Pulmonary artery endothelial cell (primary cell): ENCODE data around the gene ZNF664. TPM values are rescaled to one million over a fixed set of nuclear protein-coding genes. Genes with fewer than 3 reads are reported as not detected.

Experiments used
- DNase-seq: peaks from one replicate; pipeline ENCODE4 v3.0.0-alpha.2; 2011; ENCODE audit warnings: low read depth, low spot score
- total RNA-seq: library from RNA; depleted of rRNA; stranded (reverse); fragments of >200 nt; gene quantifications from 2 replicates; pipeline ENCODE4 v1.2.3, GENCODE V29; 2014

Gene ZNF664
- total RNA-seq, 1 donor from 2014 or later = 55.9 TPM

- no peak for DNase-seq
These were observed 57.5 kb downstream of the ZNF664 start for GRCh38 chr12:124030510-124030909.

- no peak for DNase-seq
These were observed 58.0 kb downstream of the ZNF664 start for GRCh38 chr12:124031058-124031457.

DNA sequence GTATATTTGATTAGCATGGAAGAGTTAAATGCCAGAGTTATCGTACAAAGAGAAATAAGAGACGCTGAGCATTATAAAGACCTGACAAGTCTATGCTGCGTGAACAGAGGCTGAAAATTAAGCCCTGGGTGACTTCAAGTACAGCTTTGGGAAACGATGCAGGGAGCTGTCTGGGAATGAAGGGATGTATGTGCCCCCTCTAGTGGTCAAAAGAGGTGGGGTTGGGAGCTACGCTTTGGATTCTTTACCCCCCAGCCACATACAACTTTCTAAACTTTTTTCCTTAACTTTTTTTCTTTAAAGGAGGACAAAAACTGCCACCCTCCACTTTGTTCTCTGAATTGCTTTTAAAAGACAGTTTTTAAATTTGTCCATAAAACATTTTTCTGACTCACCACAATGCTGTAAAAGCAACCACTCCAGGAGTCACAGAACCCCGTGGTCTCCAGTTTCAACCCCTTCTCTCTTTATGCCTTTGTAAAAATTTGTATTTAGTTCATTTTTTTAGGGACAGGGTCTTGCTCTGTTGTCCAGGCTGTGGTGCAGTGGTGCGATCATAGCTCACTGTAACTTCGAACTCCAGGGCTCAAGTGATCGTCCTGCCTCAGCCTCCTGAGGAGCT, 59.4 kb downstream of the ZNF664 start:
- DNase-seq = peak; percentile 24

DNA sequence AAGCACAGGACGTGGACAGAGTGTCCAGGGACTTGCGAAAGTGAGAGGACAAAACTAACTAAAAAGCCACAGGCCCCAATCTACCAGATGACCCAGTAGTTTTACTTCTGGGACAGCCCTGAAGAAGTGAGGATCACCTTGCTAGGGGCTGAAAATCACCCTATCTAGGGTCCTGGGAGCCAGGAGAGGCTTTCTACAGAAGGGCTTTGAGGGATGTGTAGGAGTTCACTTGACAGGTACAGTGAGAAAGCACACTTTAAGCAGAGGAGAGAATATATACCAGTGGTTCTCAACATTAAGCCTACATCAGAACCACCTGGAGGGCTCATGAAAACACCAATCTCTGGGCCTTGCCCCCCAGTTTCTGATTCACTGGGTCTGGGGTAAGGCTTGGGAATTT, 60.8 kb downstream of the ZNF664 start:
- DNase-seq = no peak

GRCh38 chr12:124034297-124034696, 61.3 kb downstream of the ZNF664 start:
- no peak for DNase-seq

DNA sequence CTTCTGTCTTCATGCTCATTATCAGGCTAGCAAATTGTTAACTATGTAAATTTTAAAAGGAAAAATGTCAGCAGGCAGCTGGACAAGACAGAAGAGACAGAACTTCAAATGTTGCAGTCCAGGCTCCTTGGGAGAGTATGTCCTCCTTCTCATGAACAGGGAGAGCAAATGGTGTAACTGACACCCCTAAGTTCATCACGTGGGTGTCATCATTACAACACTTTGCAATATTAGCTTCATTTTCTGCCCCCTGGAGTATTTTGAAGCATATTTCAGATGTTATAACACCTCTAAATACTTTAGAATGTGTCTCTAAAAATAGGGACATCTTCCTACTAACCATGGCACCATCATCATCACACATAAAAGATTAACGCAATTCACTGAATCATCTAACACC, 62.1 kb downstream of the ZNF664 start:
- DNase-seq = no peak

DNA sequence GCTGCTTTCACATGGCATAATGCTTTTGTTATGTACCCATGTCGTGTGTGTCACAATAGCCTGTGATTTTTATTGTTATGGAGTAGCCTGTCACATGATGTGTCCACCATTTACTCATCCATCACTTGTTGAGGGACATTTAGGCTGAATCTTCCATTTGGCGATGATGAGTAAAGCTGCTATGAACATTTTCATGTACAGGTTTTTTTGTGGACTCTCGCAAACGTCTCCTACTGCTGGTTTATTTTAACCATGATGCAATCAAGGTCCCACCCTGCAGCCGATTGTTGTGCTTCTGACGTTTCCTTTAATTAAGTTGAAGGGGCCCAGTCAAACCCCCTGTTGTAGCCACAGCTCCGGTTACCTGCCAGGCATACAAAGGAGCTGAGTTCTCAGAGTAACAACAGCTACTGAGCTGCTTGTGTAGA, 63.2 kb downstream of the ZNF664 start:
- no peak for DNase-seq

- no peak for DNase-seq
These were observed 63.7 kb downstream of the ZNF664 start for GRCh38 chr12:124036657-124037109.

- DNase-seq = no peak
These were observed 64.3 kb downstream of the ZNF664 start for GRCh38 chr12:124037331-124037730.

DNA sequence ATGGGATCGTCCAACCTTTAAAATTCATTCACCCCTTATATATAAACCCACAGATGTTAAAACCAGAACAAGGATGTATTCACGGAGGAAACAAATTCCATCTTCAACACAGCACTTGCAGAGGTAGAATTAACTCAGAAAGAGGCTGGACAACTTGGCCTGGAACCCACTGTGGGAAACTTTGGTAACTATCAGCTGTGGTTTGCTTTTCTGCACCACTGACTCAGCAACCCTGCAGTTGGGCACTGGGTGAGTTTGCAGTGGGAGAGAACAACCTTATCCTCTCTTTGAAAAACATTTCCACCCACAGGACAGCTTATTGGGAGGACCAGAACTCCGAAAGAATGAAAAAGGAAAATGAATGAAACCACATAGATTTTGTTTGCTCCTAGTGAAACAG, 66.3 kb downstream of the ZNF664 start:
- no peak for DNase-seq

- peak; percentile 7 for DNase-seq
These were observed 67.3 kb downstream of the ZNF664 start for GRCh38 chr12:124040291-124040690.

DNA sequence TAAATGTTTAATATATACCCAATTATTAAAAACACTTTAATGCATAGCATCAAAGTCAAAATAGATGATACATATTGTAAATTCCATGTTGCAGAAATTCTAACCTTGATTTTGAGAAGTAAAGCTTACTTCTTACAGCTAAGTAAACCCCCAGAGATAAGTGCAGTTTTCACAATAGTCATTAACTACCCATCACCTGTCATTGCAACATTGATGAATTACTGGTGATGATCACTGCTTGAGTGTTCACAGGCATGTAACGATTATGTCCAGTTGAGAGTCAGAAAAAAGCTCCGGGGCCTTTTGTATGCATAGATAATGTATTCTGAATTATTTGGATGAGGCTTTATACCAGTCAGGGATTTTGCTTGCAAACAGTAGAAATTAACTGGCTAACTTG, 67.7 kb downstream of the ZNF664 start:
- DNase-seq = no peak

- no peak for DNase-seq
These were observed 68.9 kb downstream of the ZNF664 start for GRCh38 chr12:124041907-124042306.

- DNase-seq = no peak
These were observed 71.0 kb downstream of the ZNF664 start for GRCh38 chr12:124044021-124044420.

- DNase-seq = no peak
These were observed 71.8 kb downstream of the ZNF664 start for GRCh38 chr12:124044809-124045321.

DNA sequence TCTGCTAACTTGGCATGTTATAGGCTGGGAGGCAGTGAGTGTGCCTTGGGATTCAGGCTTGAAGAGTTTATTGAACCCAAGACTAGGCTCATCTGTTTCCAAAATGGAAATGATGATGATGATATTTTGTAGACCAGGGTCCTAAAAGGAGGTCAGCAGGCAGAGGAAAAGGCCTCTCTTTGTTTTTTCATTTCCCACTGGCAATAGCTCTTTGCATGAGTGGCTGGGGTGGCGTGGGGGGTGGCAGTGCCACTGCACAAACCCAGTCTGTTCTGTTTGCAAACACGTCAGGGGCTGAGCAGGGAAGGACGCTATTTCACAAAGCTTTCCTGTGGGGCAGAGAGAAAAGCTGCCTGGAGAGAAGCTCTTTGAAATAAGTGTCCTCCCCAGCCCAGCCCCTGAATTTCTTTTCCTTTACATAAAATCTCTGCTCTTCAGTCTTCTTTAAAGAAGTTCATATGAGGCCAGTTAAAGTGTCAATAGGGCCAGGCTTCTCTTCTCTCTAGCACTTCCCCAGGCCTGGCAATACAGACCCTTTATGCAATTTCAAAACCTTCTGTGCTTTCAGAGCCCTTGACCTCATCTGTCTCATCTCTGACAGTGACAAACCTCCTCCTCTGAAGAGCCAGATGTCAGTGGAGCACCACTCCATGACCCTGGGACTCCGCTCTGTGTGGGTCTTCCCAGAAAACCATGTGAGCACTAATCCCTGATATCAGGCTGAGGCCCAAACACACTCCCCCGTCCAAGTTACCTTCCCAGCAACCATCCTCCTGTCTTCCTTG, 72.8 kb downstream of the ZNF664 start:
- DNase-seq = no peak

DNA sequence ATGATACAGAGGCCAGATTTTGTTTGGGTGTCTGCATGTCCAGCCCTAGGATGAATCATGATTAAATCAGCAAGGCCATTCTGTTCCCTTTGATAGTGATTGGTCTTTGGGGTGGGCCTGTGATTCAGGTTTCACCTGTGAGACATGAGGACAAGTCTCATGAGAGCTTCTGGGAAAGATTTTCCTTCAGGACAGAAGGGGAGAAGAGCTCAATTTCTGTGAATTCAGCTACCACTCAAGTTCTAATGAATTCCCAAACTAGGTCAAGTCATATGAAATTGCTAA, 73.4 kb downstream of the ZNF664 start:
- no peak for DNase-seq

DNA sequence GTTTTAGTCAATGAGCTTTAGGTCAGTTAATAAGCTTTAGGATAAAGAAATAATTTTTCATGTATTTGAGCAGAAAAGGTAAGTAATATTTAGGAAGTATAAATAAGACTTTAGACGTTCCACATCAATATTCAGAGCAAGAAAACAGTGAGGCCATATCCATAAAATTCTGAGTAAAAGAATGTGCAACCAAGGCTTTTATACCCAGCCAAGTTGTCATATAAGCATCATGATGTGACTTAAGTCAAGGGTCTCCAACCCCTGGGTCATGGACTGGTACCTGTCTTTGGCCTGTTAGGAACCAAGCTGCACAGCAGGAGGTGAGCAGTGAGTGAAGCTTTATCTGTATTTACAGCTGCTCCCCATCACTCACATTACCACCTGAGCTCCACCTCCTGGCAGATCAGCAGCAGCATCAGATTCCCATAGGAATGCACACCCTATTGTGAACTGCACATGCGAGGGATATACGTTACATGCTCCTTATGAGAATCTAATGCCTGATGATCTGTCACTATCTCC, 74.1 kb downstream of the ZNF664 start:
- no peak for DNase-seq

- DNase-seq = no peak
These were observed 76.6 kb downstream of the ZNF664 start for GRCh38 chr12:124049451-124050094.

DNA sequence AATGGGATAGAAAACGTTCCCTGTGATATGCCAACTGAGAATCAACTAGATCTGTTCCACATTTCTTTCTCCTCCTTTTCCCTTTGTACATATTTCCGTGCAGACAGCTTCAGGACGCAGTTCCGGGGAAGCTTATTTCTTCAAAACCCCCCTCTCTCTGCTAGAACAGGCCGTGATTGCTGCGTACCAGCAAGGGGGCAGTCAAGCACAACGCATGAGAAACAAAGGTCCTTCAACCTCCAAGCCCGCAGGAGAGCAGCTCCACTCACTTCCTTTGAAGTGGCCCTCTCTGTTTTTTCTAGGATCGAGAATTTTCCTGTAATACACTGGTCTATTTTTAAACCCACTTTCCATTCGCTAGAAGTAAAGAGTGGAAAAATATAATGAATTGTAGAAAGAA, 80.8 kb downstream of the ZNF664 start:
- peak; percentile 59 for DNase-seq

- no peak for DNase-seq
These were observed 82.1 kb downstream of the ZNF664 start for GRCh38 chr12:124055066-124055465.

- no peak for DNase-seq
These were observed 84.7 kb downstream of the ZNF664 start for GRCh38 chr12:124057691-124058090.
